ENCODE data around the gene PRKG1. TPM values are rescaled to one million over a fixed set of nuclear protein-coding genes. Genes with fewer than 3 reads are reported as not detected.
A peak's percentile ranks its signal among the peaks of the same experiment; 100 is the strongest.

PRKG1 gene
- total and polyA plus RNA-seq, 2 of the 4 experiments (the other 2 are of a cell fraction): 3.5 to 18.3 TPM

DNA sequence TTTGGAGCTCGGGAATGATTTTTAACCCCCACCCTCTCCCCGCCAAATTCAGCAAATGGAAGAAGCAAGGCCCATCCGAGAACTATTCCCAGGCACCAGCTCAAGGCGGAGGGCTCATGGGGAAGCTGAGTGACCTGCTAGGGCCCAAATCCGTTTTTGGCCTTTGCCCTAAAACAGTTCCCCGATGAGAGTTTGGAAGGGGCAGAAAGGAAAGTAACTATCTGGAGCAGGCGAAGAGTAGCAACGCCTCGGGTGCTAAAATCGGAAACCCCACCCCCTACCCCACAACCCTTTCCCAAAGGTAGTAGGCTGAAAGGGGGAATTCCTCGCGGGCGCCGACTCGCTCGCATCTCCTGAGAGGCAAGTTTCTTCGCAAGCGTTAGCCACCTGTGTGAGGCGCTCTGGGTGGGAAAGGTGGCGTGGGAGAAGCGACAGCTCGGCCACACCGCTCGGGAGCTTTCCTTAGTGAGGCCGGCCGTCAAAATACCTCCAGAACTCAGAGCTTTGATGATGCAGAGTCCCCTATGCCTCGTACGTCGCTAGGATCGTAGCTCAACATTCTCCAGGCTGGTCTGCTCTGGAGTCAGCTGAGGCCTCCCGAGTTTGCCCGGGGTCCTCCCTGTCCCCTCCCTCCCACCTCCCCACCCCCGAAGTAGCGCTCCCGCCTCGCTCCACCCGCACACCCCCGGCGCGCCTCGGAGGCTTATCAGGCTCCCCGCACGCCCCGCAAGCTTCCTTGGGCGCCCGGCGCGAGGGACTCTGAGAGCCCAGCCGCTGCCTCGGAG, 642 bp upstream of the PRKG1 start:
- H3K27ac ChIP-seq (ENCODE audit: insufficient read depth, low read length): peak overlapping the region; percentile 82
- no peak overlapping the region for H3K18ac ChIP-seq (ENCODE audit: low read depth, low read length)
- in situ Hi-C loops (cut with MboI; ENCODE audit: low sequenced_read_pairs): loop anchor here (5.0 kb wide), 1 partner anchor 349 kb away; no protein-coding TSS in a partner anchor

More for the DNA sequence above, 642 bp upstream of the PRKG1 start:
- Histone ChIP-seq H3K27me3 (ENCODE audit: control insufficient read depth, insufficient read depth, low read length) (no peaks in the 10 kb centered on the region), H3K4me3 (ENCODE audit: insufficient read depth, low read depth, low read length) (peak overlapping the region; percentile 62), H4K20me1 (ENCODE audit: insufficient read depth, low read length) (peaks cover 9% of the 10 kb centered on the region; the same call in 1 of the 2 replicates), H3K9ac (ENCODE audit: low read depth, low read length) (peak overlapping the region; percentile 63), H2BK120ac (ENCODE audit: low read depth, low read length) (peak overlapping the region; percentile 25), H3K79me1 (ENCODE audit: low read depth in 1 of 2, low read length in 2 of 2) (peaks cover 21 to 34% of the 10 kb centered on the region in 2 experiments; a peak in 3 of 4 replicates), H3K23ac (ENCODE audit: low read depth, low read length) (peak overlapping the region; percentile 89; the same call in 1 of the 2 replicates), H3K4me2 (ENCODE audit: low read depth, low read length) (peak overlapping the region; percentile 79), H3K14ac (replicated peaks; ENCODE audit: low read depth, low read length) (peak overlapping the region; percentile 80), H4K8ac (ENCODE audit: low read depth in 2 of 2, low read length in 2 of 2) (peak overlapping the region; percentile 54 to 71; a peak in 3 of 4 replicates), H2BK15ac (ENCODE audit: low read depth, low read length) (peak overlapping the region; percentile 21; the same call in 1 of the 3 replicates), H4K5ac (ENCODE audit: low read depth, low read length) (no peak overlapping the region), H4K91ac (ENCODE audit: insufficient read depth, low read depth, low read length) (peak overlapping the region; percentile 40; the same call in 1 of the 2 replicates), H3K36me3 (ENCODE audit: control insufficient read depth, insufficient read depth, low read length) (no peaks in the 10 kb centered on the region), H3K56ac (ENCODE audit: extremely low read depth, insufficient read depth, low read length) (peak overlapping the region; percentile 62), H2AFZ (replicated peaks; ENCODE audit: low read length, poor library complexity) (peak overlapping the region; percentile 94), H3K9me3 (ENCODE audit: control insufficient read depth, insufficient read depth, low read length) (no peaks in the 10 kb centered on the region), H3K4ac (ENCODE audit: low read depth, low read length) (peak overlapping the region; percentile 64; the same call in 1 of the 2 replicates), H2AK9ac (replicated peaks; ENCODE audit: low read depth, low read length, poor library complexity) (peak overlapping the region; percentile 92), H2AK5ac (ENCODE audit: low read depth, low read length) (peak overlapping the region; percentile 2; the same call in 1 of the 2 replicates), H2BK20ac (ENCODE audit: low read depth, low read length) (no peak overlapping the region), H3K9me1 (ENCODE audit: insufficient read depth, low read length) (peaks cover 4% of the 10 kb centered on the region), H2BK5ac (ENCODE audit: low read depth, low read length, poor library complexity, severe bottlenecking) (peak overlapping the region; percentile 9), H3K4me1 (ENCODE audit: control insufficient read depth, insufficient read depth, low read length) (peaks cover 6% of the 10 kb centered on the region; the same call in 1 of the 2 replicates)
- intact Hi-C loops (cut with micrococcal nuclease) (loop anchor here (5.0 to 10.0 kb wide), 2 partner anchors 144 to 621 kb away; partner anchors contain the start of gene CSTF2T), dilution Hi-C loops (cut with HindIII; ENCODE audit: low sequenced_read_pairs, unreplicated experiment) (no loop called here)
- no peak for TF ChIP-seq NFE2L2 (IDR thresholded peaks at IDR 0.05; ENCODE audit: low read depth, low read length)
- TF ChIP-seq MXI1 (IDR thresholded peaks at IDR 0.05; ENCODE audit: borderline replicate concordance, low read depth, low read length): no peak
- TF ChIP-seq BHLHE40 (IDR thresholded peaks at IDR 0.05; ENCODE audit: low read depth, low read length): no peak
- no peak for TF ChIP-seq RFX5 (IDR thresholded peaks at IDR 0.05; ENCODE audit: low read depth, low read length)
- TF ChIP-seq POLR2A (IDR thresholded peaks at IDR 0.05; ENCODE audit: low read depth, low read length): peak; percentile 21; the same call in 1 of the 2 replicates
- CTCF ChIA-PET: interaction anchor here (1.5 kb wide), 2 partner anchors 10 to 316 kb away, joined by 4 to 5 read pairs; no protein-coding TSS in a partner anchor
- 0% methylated on average over 9 of the region's 50 CpGs; no CpG with 5 or more reads in 1 of the 2 experiments for WGBS, 2 experiments (ENCODE audit: extremely low coverage in 2 of 2, insufficient read length in 1 of 2)
- ATAC-seq (ENCODE audit: low read depth) (peak; percentile 55), DNase-seq (peak; percentile 31)
- POLR2A ChIA-PET (ENCODE audit: unreplicated experiment): interaction anchor here (0.5 kb wide), 1 partner anchor 167 kb away, joined by 3 read pairs; no protein-coding TSS in a partner anchor
- no TSS peak for BruUV-seq (replicated peaks)
